HepG2 (cell line): ENCODE results near the gene CLCN4.

ENCODE experiments used
- ATF7 ChIP-seq, 2 experiments: fragments of 450-650 bp in 1 of 2; sonication (generic) in 1 of 2; formaldehyde crosslinking in 1 of 2; IDR thresholded peaks; 2 replicates each; pipeline versions ENCODE4 v1.4.0 to v1.6.1; 2016 to 2020; ENCODE audit warnings: antibody characterized with exemption in 1 of 2, mild to moderate bottlenecking in 1 of 2, missing genetic modification reagents in 1 of 2
- BRCA1 ChIP-seq: sonication (generic); formaldehyde crosslinking; IDR thresholded peaks from 2 replicates; pipeline ENCODE4 v1.4.0; 2020; ENCODE audit warnings: missing genetic modification reagents
- ESRRA ChIP-seq: sonication (generic); formaldehyde crosslinking; IDR thresholded peaks from 2 replicates; pipeline ENCODE4 v1.5.1; 2020; ENCODE audit warnings: mild to moderate bottlenecking, low read depth, missing genetic modification reagents
- KLF13 ChIP-seq: sonication (generic); formaldehyde crosslinking; IDR thresholded peaks from 2 replicates; pipeline ENCODE4 v1.4.0; 2020; ENCODE audit warnings: mild to moderate bottlenecking, missing genetic modification reagents
- MYC ChIP-seq: sonication (generic); formaldehyde crosslinking; IDR thresholded peaks from 2 replicates; pipeline ENCODE4 v1.9.0; 2021; ENCODE audit warnings: missing genetic modification reagents, borderline replicate concordance
- ZBTB21 ChIP-seq: sonication (generic); formaldehyde crosslinking; IDR thresholded peaks from 2 replicates; pipeline ENCODE4 v1.4.0; 2020; ENCODE audit warnings: missing genetic modification reagents
- ZNF674 ChIP-seq: sonication (generic); formaldehyde crosslinking; IDR thresholded peaks from 2 replicates; pipeline ENCODE4 v1.5.0; 2020; ENCODE audit warnings: low read depth, mild to moderate bottlenecking, missing genetic modification reagents
- TF ChIP-seq, protein P1 (sequence below): sonication (generic); formaldehyde crosslinking; IDR thresholded peaks from 2 replicates; pipeline ENCODE4 v1.4.0; 2020; ENCODE audit warnings: missing genetic modification reagents, mild to moderate bottlenecking, borderline replicate concordance

DNA sequence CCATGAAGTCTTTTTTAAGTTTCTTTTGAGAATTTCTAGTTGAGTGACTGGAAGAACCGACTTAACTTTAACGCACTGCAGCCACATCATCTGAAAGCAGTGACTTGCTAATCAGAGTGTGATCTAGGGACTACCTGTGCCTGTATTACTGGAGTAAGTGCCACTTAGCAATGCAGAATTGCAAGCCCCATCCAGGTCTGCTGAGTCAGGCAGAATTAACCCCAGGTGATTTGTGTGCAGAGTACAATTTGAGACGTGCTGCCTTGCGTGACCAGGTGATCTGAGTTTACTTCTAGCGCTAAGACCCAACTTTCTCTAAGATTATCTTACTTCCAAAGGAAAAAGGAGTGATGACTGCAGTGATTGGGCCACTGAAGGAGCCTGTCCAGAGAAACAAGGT lies 85.3 kb downstream of the CLCN4 start:
- TF ChIP-seq ATF7 (IDR thresholded peaks at IDR 0.05) (no peak), ATF7 (CRISPR knock-in tag; IDR thresholded peaks at IDR 0.05) (no peak), ESRRA (CRISPR knock-in tag) (no peak), ZBTB21 (CRISPR knock-in tag) (no peak), MYC (CRISPR knock-in tag) (no peak), KLF13 (CRISPR knock-in tag) (no peak), ZNF674 (CRISPR knock-in tag) (no peak), BRCA1 (no peak)
- TF ChIP-seq, protein P1, sequence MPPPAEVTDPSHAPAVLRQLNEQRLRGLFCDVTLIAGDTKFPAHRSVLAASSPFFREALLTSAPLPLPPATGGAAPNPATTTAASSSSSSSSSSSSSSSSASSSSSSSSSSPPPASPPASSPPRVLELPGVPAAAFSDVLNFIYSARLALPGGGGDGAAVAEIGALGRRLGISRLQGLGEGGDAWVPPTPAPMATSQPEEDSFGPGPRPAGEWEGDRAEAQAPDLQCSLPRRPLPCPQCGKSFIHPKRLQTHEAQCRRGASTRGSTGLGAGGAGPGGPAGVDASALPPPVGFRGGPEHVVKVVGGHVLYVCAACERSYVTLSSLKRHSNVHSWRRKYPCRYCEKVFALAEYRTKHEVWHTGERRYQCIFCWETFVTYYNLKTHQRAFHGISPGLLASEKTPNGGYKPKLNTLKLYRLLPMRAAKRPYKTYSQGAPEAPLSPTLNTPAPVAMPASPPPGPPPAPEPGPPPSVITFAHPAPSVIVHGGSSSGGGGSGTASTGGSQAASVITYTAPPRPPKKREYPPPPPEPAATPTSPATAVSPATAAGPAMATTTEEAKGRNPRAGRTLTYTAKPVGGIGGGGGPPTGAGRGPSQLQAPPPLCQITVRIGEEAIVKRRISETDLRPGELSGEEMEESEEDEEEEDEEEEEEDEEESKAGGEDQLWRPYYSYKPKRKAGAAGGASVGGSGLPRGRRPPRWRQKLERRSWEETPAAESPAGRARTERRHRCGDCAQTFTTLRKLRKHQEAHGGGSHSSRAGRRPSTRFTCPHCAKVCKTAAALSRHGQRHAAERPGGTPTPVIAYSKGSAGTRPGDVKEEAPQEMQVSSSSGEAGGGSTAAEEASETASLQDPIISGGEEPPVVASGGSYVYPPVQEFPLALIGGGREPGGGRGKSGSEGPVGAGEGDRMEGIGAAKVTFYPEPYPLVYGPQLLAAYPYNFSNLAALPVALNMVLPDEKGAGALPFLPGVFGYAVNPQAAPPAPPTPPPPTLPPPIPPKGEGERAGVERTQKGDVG, result no peak
